Measurements from ENCODE around the gene ADARB2. TPM values are rescaled to one million over a fixed set of nuclear protein-coding genes. Genes with fewer than 3 reads are reported as not detected.
A peak's percentile ranks its signal among the peaks of the same experiment; 100 is the strongest.

The ADARB2 gene
- total RNA-seq, 4 donors from 2014 or later = 8.4 to 23.2 (median 19.6) TPM

DNA sequence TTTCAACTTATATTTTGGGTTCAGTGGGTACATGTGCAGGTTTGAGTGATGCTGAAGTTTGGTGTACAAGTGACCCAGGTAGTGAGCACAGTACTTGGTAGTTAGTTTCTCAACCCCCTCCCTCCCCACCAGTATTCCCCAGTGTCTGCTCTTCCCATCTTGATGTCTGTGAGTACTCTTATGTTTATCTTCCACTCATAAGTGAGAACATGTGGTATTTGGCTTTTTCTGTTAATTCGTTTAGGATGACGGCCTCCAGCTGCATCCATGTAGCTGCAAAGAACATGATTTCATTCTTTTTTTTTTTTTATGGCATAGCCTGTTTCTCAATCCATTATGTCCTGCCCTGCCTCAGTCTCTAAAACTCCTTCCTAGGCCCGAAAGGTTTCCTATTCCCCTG lies 459.0 kb downstream of the ADARB2 start:
- TF ChIP-seq POLR2A (IDR thresholded peaks at IDR 0.05) = no peak
- no peak for TF ChIP-seq EP300 (IDR thresholded peaks at IDR 0.05)
- TF ChIP-seq, protein P1, sequence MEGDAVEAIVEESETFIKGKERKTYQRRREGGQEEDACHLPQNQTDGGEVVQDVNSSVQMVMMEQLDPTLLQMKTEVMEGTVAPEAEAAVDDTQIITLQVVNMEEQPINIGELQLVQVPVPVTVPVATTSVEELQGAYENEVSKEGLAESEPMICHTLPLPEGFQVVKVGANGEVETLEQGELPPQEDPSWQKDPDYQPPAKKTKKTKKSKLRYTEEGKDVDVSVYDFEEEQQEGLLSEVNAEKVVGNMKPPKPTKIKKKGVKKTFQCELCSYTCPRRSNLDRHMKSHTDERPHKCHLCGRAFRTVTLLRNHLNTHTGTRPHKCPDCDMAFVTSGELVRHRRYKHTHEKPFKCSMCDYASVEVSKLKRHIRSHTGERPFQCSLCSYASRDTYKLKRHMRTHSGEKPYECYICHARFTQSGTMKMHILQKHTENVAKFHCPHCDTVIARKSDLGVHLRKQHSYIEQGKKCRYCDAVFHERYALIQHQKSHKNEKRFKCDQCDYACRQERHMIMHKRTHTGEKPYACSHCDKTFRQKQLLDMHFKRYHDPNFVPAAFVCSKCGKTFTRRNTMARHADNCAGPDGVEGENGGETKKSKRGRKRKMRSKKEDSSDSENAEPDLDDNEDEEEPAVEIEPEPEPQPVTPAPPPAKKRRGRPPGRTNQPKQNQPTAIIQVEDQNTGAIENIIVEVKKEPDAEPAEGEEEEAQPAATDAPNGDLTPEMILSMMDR (IDR thresholded peaks at IDR 0.05) = no peak
- Histone ChIP-seq H3K4me1 (no peaks in the 10 kb centered on the region), H3K27me3 (no peaks in the 10 kb centered on the region)

GRCh38 chr10:1274701-1275544 lies 462.4 kb downstream of the ADARB2 start:
- DNase-seq (ENCODE audit: low spot score in 2 of 2) = no peak
- H3K27ac ChIP-seq = no peak overlapping the region
- TF ChIP-seq, protein P1 (IDR thresholded peaks at IDR 0.05) = no peak
- TF ChIP-seq EP300 (IDR thresholded peaks at IDR 0.05) = no peak
- WGBS, 2 donors = 88 to 94% methylated on average over 16 to 17 of the region's 17 CpGs
- H3K36me3 ChIP-seq = no peaks in the 10 kb centered on the region
- no peak overlapping the region for H3K4me3 ChIP-seq
- H3K27me3 ChIP-seq = no peaks in the 10 kb centered on the region
- H3K4me1 ChIP-seq = no peaks in the 10 kb centered on the region
- no peaks in the 10 kb centered on the region for H3K9me3 ChIP-seq

More for the DNA sequence above, 459.0 kb downstream of the ADARB2 start:
- Histone ChIP-seq H3K9me3 (no peaks in the 10 kb centered on the region), H3K4me3 (no peak overlapping the region), H3K36me3 (no peaks in the 10 kb centered on the region), H3K27ac (no peak overlapping the region)
- 68 to 73% methylated on average over 3 of the region's 3 CpGs for WGBS, 2 donors
- no peak for DNase-seq (ENCODE audit: low spot score in 2 of 2)

DNA sequence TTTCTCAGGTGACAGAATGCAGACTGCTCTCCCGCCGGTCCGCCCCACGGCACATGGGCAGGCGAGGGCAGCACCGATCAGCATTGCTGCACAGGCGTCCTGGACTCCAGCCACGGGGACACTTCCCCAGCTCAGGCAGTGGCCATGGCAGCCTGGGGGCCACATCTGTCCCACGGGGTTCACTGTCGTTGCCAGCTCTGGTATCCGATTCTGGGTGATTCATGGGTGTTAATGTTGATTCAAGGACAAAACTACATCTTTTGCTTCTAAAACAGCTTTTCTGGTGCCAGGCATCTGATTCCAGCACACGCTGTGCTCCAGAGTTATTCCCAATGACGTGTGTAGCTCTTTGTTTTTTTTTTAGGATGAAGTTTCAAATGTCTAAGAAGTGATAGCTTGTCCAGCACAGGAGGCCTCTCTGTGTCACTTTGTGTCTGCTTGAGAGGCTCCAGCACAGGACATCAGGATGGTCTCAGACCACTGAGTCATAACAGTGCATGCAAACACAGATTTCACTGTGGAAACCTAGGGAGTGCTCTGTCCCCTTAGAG lies 463.1 kb downstream of the ADARB2 start:
- Histone ChIP-seq H3K9me3 (no peaks in the 10 kb centered on the region), H3K4me3 (no peak overlapping the region), H3K36me3 (no peaks in the 10 kb centered on the region), H3K27me3 (no peaks in the 10 kb centered on the region), H3K4me1 (no peaks in the 10 kb centered on the region), H3K27ac (no peak overlapping the region)
- TF ChIP-seq, protein P1 (IDR thresholded peaks at IDR 0.05) = no peak
- TF ChIP-seq POLR2A (IDR thresholded peaks at IDR 0.05) = no peak
- TF ChIP-seq EP300 (IDR thresholded peaks at IDR 0.05) = peak in 1 of 2 donors; percentile 44
- DNase-seq (ENCODE audit: low spot score in 2 of 2) = peak in 1 of 2 donors; percentile 28
- 72 to 82% methylated on average over 9 to 12 of the region's 13 CpGs for WGBS, 2 donors

- WGBS, 2 donors = 87 to 91% methylated on average over 19 of the region's 19 CpGs
- no peaks in the 10 kb centered on the region for H3K4me1 ChIP-seq
- no peaks in the 10 kb centered on the region for H3K9me3 ChIP-seq
- H3K4me3 ChIP-seq = no peak overlapping the region
- DNase-seq (ENCODE audit: low spot score in 2 of 2) = no peak
- no peaks in the 10 kb centered on the region for H3K36me3 ChIP-seq
- no peaks in the 10 kb centered on the region for H3K27me3 ChIP-seq
- TF ChIP-seq, protein P1 (IDR thresholded peaks at IDR 0.05) = no peak
- H3K27ac ChIP-seq = no peak overlapping the region
Measured at GRCh38 chr10:1273372-1274105, 463.8 kb downstream of the ADARB2 start.

GRCh38 chr10:1272777-1273161 lies 464.6 kb downstream of the ADARB2 start:
- 85 to 94% methylated on average over 9 of the region's 9 CpGs for WGBS, 2 donors

More at GRCh38 chr10:1272777-1273161, 464.6 kb downstream of the ADARB2 start:
- Histone ChIP-seq H3K4me1 (no peaks in the 10 kb centered on the region), H3K4me3 (no peak overlapping the region), H3K27ac (no peak overlapping the region), H3K27me3 (no peaks in the 10 kb centered on the region), H3K9me3 (no peaks in the 10 kb centered on the region), H3K36me3 (no peaks in the 10 kb centered on the region)
- TF ChIP-seq POLR2A (IDR thresholded peaks at IDR 0.05) (no peak), EP300 (IDR thresholded peaks at IDR 0.05) (no peak)
- TF ChIP-seq, protein P1 (IDR thresholded peaks at IDR 0.05) = no peak
- DNase-seq (ENCODE audit: low spot score in 2 of 2) = no peak
